Tibial nerve (tissue), 4 donors: ENCODE results near the gene PDYN.

Source experiments
- CTCF ChIP-seq, 5 experiments: fragments of 200-600 bp in 3 of 5; fragments of 450-650 bp in 2 of 5; sonication (generic) in 3 of 5; IDR thresholded peaks; one replicate each; pipeline ENCODE4 v1.5.1; 2016 to 2019; ENCODE audit warnings: antibody characterized with exemption in 5 of 5, mild to moderate bottlenecking in 3 of 5, moderate library complexity in 2 of 5
- EP300 ChIP-seq, 2 donors: sonication (generic); formaldehyde crosslinking; IDR thresholded peaks; one replicate each; pipeline ENCODE4 v1.6.1; 2017; ENCODE audit warnings: antibody characterized with exemption in 2 of 2, mild to moderate bottlenecking in 1 of 2
- POLR2A ChIP-seq, 2 donors: fragments of 450-650 bp; IDR thresholded peaks; one replicate each; pipeline ENCODE4 v1.6.1; 2017; ENCODE audit warnings: antibody characterized with exemption in 2 of 2, mild to moderate bottlenecking in 2 of 2, moderate library complexity in 2 of 2

- TF ChIP-seq POLR2A (IDR thresholded peaks at IDR 0.05) = no peak
- no peak for TF ChIP-seq CTCF (IDR thresholded peaks at IDR 0.05)
- TF ChIP-seq EP300 (IDR thresholded peaks at IDR 0.05) = peak in 1 of 2 donors; percentile 85
Observed at GRCh38 chr20:1934721-1935573, 58.9 kb downstream of the PDYN start.
